HEK293 (cell line): ENCODE measurements around the gene ANP32B.

Experiments
- CTCF ChIA-PET: fragments of 350-600 bp; formaldehyde crosslinking; extraction: SDS; loops from one replicate; lab custom pipeline; 2021; ENCODE audit warnings: antibody characterized with exemption; lab: Yijun Ruan, JAX
- POLR2A ChIA-PET: fragments of 300-600 bp; formaldehyde crosslinking; extraction: SDS; loops from one replicate; lab custom pipeline; 2020; ENCODE audit warnings: antibody characterized with exemption, inconsistent platforms; lab: Yijun Ruan, JAX
- H3K27ac ChIP-seq: fragments of 200-500 bp; sonication (Bioruptor generic); 2 replicates; pipeline ENCODE4 v1.5.1; 2014; ENCODE audit warnings: low read depth, low read length, control low read depth, inconsistent platforms; ENCODE audit errors: extremely low read depth
- H3K36me3 ChIP-seq, 2 experiments: fragments of 200-500 bp in 1 of 2; sonication (Bioruptor generic) in 1 of 2; 1 replicate in 1 of 2; 2 replicates in 1 of 2; pipeline ENCODE4 v1.5.1; 2014 to 2017; ENCODE audit warnings: inconsistent platforms in 2 of 2, low read length in 2 of 2; ENCODE audit not compliant: control insufficient read depth in 2 of 2, insufficient read depth in 1 of 2
- H3K4me1 ChIP-seq: fragments of 200-500 bp; sonication (Bioruptor generic); 2 replicates; pipeline ENCODE4 v1.5.1; 2014; ENCODE audit warnings: mild to moderate bottlenecking, low read length, inconsistent platforms; ENCODE audit not compliant: control insufficient read depth, insufficient read depth
- H3K4me3 ChIP-seq: 2 replicates; pipeline ENCODE4 v1.5.1; 2011; ENCODE audit warnings: low read depth, mild to moderate bottlenecking, control low read depth, low read length, moderate library complexity
- H3K9me3 ChIP-seq: fragments of 200-500 bp; sonication (Bioruptor generic); 2 replicates; pipeline ENCODE4 v1.5.1; 2014; ENCODE audit warnings: low read depth, low read length, inconsistent platforms; ENCODE audit not compliant: control insufficient read depth, insufficient read depth
- KLF1 ChIP-seq: fragments of 450-650 bp; formaldehyde crosslinking; IDR thresholded peaks from 2 replicates; pipeline ENCODE4 v1.5.1; 2016; ENCODE audit warnings: missing biosample characterization, missing genetic modification characterization
- KLF8 ChIP-seq: fragments of 450-650 bp; formaldehyde crosslinking; IDR thresholded peaks from 2 replicates; pipeline ENCODE4 v1.5.1; 2016; ENCODE audit warnings: missing biosample characterization, missing genetic modification characterization
- OVOL3 ChIP-seq: fragments of 450-650 bp; formaldehyde crosslinking; IDR thresholded peaks from 2 replicates; pipeline ENCODE4 v1.5.1; 2016; ENCODE audit warnings: missing biosample characterization, missing genetic modification characterization
- SP3 ChIP-seq: fragments of 450-650 bp; formaldehyde crosslinking; IDR thresholded peaks from 2 replicates; pipeline ENCODE4 v1.5.1; 2016; ENCODE audit warnings: missing biosample characterization, missing genetic modification characterization
- ZFHX2 ChIP-seq: fragments of 450-650 bp; formaldehyde crosslinking; conservative IDR thresholded peaks from 2 replicates; pipeline ENCODE4 v1.5.1; 2016; ENCODE audit warnings: missing biosample characterization, missing genetic modification characterization
- ZNF132 ChIP-seq: fragments of 450-650 bp; formaldehyde crosslinking; IDR thresholded peaks from 2 replicates; pipeline ENCODE4 v1.5.1; 2017; ENCODE audit warnings: missing biosample characterization, missing genetic modification characterization, borderline replicate concordance
- ZNF16 ChIP-seq: fragments of 450-650 bp; formaldehyde crosslinking; IDR thresholded peaks from 2 replicates; pipeline ENCODE4 v1.5.1; 2016; ENCODE audit warnings: low read depth, missing biosample characterization, missing genetic modification characterization
- ZNF19 ChIP-seq: fragments of 450-650 bp; formaldehyde crosslinking; IDR thresholded peaks from 2 replicates; pipeline ENCODE4; 2016; ENCODE audit warnings: missing biosample characterization, missing genetic modification characterization, low read depth
- ZNF266 ChIP-seq: fragments of 450-650 bp; formaldehyde crosslinking; IDR thresholded peaks from 2 replicates; pipeline ENCODE4 v1.5.1; 2016; ENCODE audit warnings: missing biosample characterization, missing genetic modification characterization, low read depth
- ZNF416 ChIP-seq: fragments of 450-650 bp; formaldehyde crosslinking; IDR thresholded peaks from 2 replicates; pipeline ENCODE4 v1.5.1; 2016; ENCODE audit warnings: missing biosample characterization, missing genetic modification characterization
- ZNF501 ChIP-seq: fragments of 450-650 bp; formaldehyde crosslinking; IDR thresholded peaks from 2 replicates; pipeline ENCODE4 v1.5.1; 2016; ENCODE audit warnings: missing biosample characterization, missing genetic modification characterization
- ZNF654 ChIP-seq: fragments of 450-650 bp; formaldehyde crosslinking; IDR thresholded peaks from 2 replicates; pipeline ENCODE4 v1.5.1; 2016; ENCODE audit warnings: low read depth, missing biosample characterization, missing genetic modification characterization
- ZNF776 ChIP-seq: fragments of 450-650 bp; formaldehyde crosslinking; IDR thresholded peaks from 2 replicates; pipeline ENCODE4 v1.5.0; 2017; ENCODE audit warnings: missing biosample characterization, missing genetic modification characterization, borderline replicate concordance
- ZNF792 ChIP-seq: fragments of 450-650 bp; formaldehyde crosslinking; IDR thresholded peaks from 2 replicates; pipeline ENCODE4 v1.5.1; 2016; ENCODE audit warnings: missing biosample characterization, missing genetic modification characterization
- ZSCAN23 ChIP-seq: fragments of 450-650 bp; formaldehyde crosslinking; IDR thresholded peaks from 2 replicates; pipeline ENCODE4 v1.5.1; 2016; ENCODE audit warnings: missing biosample characterization, missing genetic modification characterization
- ZSCAN30 ChIP-seq: fragments of 450-650 bp; IDR thresholded peaks from 2 replicates; pipeline ENCODE4 v1.5.1; 2018; ENCODE audit warnings: missing biosample characterization, mild to moderate bottlenecking, missing genetic modification characterization, moderate library complexity
- TF ChIP-seq, protein P1 (sequence below): fragments of 450-650 bp; formaldehyde crosslinking; IDR thresholded peaks from 2 replicates; pipeline ENCODE4 v1.5.1; 2017; ENCODE audit warnings: missing biosample characterization, missing genetic modification characterization
- TF ChIP-seq, protein P2 (sequence below): fragments of 450-650 bp; formaldehyde crosslinking; IDR thresholded peaks from 2 replicates; pipeline ENCODE4 v1.5.1; 2016; ENCODE audit warnings: missing biosample characterization, missing genetic modification characterization
- TF ChIP-seq, protein P3 (sequence below): fragments of 450-650 bp; formaldehyde crosslinking; IDR thresholded peaks from 2 replicates; pipeline ENCODE4 v1.5.1; 2016; ENCODE audit warnings: missing biosample characterization, missing genetic modification characterization
- TF ChIP-seq, protein P4 (sequence below): fragments of 450-650 bp; formaldehyde crosslinking; IDR thresholded peaks from 2 replicates; pipeline ENCODE4 v1.5.1; 2017; ENCODE audit warnings: missing biosample characterization, missing genetic modification characterization

ANP32B gene

DNA sequence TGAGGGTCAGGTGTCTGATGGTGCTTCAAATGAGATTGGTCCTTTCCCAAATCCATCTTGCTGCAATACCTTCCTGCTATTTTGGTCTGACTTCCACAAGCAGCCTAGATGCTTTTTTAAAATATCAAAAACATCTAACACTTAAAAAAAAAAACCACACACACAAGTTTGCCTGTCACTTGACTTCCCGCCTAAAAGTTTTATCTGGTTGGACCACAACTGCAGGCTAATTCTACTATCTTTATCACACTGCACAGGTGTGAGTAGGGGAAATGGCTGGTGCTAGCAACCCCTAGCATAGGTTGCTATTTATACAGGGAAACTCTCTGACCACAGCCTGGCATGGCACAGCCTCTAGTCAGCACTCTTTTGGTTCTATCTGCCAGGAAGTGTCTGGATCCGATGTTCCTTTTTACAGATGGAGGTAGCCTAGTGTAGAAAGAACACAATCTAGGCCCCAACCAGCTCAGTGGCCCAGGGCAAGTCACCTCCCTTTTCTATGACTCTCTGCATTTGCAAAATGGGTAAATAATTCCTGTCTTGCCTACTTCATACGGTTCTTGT lies 45.0 kb upstream of the ANP32B start, which contains the start of gene HEMGN:
Gene HEMGN (minus strand): TSS at position 92 of the 564 bp plus-strand sequence. CDS start 36 bp downstream, at position 56.
- Histone ChIP-seq H3K9me3 (no peaks in the 10 kb centered on the region), H3K36me3 (no peaks in the 10 kb centered on the region), H3K4me1 (no peaks in the 10 kb centered on the region), H3K27ac (no peak within 1 kb of the TSS), H3K4me3 (no peak within 1 kb of the TSS)
- ChIA-PET POLR2A (no interaction called here), CTCF (interaction anchor here (0.6 kb wide), 1 partner anchor 136 kb away, joined by 3 read pairs; no protein-coding TSS in a partner anchor)
- TF ChIP-seq, protein P1, sequence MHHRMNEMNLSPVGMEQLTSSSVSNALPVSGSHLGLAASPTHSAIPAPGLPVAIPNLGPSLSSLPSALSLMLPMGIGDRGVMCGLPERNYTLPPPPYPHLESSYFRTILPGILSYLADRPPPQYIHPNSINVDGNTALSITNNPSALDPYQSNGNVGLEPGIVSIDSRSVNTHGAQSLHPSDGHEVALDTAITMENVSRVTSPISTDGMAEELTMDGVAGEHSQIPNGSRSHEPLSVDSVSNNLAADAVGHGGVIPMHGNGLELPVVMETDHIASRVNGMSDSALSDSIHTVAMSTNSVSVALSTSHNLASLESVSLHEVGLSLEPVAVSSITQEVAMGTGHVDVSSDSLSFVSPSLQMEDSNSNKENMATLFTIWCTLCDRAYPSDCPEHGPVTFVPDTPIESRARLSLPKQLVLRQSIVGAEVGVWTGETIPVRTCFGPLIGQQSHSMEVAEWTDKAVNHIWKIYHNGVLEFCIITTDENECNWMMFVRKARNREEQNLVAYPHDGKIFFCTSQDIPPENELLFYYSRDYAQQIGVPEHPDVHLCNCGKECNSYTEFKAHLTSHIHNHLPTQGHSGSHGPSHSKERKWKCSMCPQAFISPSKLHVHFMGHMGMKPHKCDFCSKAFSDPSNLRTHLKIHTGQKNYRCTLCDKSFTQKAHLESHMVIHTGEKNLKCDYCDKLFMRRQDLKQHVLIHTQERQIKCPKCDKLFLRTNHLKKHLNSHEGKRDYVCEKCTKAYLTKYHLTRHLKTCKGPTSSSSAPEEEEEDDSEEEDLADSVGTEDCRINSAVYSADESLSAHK (tag by site-specific recombination) = no peak
- TF ChIP-seq KLF1 (tag by site-specific recombination) = no peak
- TF ChIP-seq, protein P2, sequence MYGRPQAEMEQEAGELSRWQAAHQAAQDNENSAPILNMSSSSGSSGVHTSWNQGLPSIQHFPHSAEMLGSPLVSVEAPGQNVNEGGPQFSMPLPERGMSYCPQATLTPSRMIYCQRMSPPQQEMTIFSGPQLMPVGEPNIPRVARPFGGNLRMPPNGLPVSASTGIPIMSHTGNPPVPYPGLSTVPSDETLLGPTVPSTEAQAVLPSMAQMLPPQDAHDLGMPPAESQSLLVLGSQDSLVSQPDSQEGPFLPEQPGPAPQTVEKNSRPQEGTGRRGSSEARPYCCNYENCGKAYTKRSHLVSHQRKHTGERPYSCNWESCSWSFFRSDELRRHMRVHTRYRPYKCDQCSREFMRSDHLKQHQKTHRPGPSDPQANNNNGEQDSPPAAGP = no peak
- TF ChIP-seq ZNF501 = no peak
- TF ChIP-seq ZFHX2 = no peak
- no peak for TF ChIP-seq ZNF16 (tag by site-specific recombination)
- no peak for TF ChIP-seq ZNF792 (tag by site-specific recombination)
- TF ChIP-seq ZNF266 (tag by site-specific recombination) = no peak
- no peak for TF ChIP-seq ZNF132
- no peak for TF ChIP-seq KLF8 (tag by site-specific recombination)
- no peak for TF ChIP-seq ZNF19 (tag by site-specific recombination)
- no peak for TF ChIP-seq OVOL3 (tag by site-specific recombination)
- TF ChIP-seq, protein P3, sequence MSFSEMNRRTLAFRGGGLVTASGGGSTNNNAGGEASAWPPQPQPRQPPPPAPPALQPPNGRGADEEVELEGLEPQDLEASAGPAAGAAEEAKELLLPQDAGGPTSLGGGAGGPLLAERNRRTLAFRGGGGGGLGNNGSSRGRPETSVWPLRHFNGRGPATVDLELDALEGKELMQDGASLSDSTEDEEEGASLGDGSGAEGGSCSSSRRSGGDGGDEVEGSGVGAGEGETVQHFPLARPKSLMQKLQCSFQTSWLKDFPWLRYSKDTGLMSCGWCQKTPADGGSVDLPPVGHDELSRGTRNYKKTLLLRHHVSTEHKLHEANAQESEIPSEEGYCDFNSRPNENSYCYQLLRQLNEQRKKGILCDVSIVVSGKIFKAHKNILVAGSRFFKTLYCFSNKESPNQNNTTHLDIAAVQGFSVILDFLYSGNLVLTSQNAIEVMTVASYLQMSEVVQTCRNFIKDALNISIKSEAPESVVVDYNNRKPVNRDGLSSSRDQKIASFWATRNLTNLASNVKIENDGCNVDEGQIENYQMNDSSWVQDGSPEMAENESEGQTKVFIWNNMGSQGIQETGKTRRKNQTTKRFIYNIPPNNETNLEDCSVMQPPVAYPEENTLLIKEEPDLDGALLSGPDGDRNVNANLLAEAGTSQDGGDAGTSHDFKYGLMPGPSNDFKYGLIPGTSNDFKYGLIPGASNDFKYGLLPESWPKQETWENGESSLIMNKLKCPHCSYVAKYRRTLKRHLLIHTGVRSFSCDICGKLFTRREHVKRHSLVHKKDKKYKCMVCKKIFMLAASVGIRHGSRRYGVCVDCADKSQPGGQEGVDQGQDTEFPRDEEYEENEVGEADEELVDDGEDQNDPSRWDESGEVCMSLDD (tag by site-specific recombination) = no peak

DNA sequence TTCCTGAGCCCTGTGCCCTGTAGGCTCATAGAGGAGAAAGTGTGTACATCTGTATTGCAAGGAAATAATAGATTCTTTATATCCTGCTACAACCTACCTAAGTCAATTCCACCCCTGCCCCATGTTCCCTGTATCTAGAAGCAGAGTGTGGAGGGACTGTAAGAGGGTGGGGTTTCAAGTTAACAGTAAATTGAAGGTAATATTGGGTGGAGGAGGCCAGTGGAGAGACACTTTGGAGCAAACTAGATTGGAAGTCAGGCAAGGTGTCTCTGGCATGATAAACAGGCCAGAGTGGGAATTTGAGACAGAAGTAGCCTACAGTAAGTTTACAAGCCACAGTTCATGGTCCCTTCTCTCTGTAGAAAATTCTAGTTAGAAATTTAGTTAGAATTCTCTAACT lies 42.9 kb upstream of the ANP32B start:
- ChIA-PET CTCF (interaction anchor here (0.6 kb wide), 1 partner anchor 94 kb away, joined by 3 read pairs; no protein-coding TSS in a partner anchor), POLR2A (no interaction called here)
- no peaks in the 10 kb centered on the region for H3K9me3 ChIP-seq
- no peak for TF ChIP-seq ZSCAN30 (tag by site-specific recombination)
- TF ChIP-seq SP3 (tag by site-specific recombination) = no peak
- TF ChIP-seq, protein P4, sequence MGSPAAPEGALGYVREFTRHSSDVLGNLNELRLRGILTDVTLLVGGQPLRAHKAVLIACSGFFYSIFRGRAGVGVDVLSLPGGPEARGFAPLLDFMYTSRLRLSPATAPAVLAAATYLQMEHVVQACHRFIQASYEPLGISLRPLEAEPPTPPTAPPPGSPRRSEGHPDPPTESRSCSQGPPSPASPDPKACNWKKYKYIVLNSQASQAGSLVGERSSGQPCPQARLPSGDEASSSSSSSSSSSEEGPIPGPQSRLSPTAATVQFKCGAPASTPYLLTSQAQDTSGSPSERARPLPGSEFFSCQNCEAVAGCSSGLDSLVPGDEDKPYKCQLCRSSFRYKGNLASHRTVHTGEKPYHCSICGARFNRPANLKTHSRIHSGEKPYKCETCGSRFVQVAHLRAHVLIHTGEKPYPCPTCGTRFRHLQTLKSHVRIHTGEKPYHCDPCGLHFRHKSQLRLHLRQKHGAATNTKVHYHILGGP (tag by site-specific recombination) = no peak
- no peak for TF ChIP-seq ZNF776 (tag by site-specific recombination)
- no peak for TF ChIP-seq ZNF416
- no peak for TF ChIP-seq ZSCAN23 (tag by site-specific recombination)
- TF ChIP-seq ZNF654 = no peak
- no peaks in the 10 kb centered on the region for H3K36me3 ChIP-seq
- H3K27ac ChIP-seq = no peak overlapping the region
- H3K4me3 ChIP-seq = no peak overlapping the region
- no peaks in the 10 kb centered on the region for H3K4me1 ChIP-seq
